ENCODE results near the gene MMP24OS.
A peak's percentile ranks its signal among the peaks of the same experiment; 100 is the strongest.
"Not testable (repeated sequence)": the region's sequence is repeated elsewhere in the genome, so short reads cannot be mapped to it uniquely, and the experiment has no call there.

MMP24OS gene

DNA sequence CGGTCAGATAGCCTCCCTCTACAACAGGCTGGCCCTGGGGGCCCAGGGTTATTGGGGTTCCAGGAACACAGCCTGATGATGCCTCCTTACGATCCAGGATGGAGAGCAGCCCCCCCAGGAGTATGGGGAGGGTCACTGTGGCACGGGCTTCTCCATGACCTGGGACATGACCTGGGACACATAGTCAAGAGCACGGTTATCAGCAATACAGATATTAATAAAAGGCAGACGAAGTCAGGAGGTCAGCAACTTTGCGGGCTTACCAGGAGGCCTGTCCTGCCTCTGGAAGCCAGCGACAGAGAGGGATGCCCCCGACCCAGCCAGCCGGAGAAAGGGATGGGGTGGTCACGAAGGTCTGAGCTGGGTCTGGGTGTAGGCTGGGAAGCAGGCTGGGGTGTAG, 795 bp downstream of the MMP24OS start:
- no peak for DNase-seq

DNA sequence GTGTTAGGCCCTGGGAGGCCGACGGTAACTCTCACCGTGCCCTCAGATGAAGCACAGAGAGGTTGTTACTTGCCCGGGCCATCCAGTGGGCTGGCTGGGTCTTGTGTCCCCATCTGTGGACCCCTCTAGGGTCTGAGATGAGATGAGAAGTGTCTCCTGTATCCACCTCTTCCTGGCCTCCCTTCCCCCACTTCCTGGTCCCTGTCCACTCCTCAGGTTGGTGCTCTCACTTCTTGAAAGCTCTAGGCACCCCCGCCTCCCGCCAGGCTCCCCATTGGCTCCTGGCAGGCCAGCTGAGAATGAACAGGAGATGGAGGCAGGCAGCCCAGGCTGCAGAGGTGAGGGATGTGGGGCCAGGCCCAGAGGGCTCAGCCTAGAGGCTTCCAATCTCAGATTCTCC, 1.5 kb downstream of the MMP24OS start:
- DNase-seq: no peak

DNA sequence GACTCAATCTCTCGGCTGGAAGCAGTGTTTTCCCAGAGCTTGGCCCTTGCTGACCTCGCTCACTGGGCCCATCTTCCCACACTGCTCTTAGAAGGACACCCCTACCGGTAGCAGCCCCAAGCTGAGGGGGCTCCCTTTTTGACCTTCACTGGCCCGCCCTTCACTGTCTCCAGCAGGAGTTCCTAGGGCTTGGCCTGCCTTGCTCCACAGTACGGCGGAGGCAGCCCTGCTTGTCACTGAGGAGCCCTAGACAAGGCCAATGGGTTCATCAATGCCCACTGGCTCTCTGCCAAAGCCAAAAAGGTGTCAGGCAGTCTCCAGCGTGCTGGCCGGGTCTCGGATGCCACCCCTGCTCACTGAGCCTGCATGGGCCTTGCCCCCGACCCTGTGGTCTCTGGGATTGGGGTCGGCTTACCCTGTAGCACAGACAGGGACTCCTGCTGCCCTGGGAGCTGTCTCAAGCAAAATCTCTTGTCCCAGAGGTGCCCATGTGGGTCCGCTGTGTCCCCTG, 2.1 kb downstream of the MMP24OS start:
- no peak for DNase-seq

DNA sequence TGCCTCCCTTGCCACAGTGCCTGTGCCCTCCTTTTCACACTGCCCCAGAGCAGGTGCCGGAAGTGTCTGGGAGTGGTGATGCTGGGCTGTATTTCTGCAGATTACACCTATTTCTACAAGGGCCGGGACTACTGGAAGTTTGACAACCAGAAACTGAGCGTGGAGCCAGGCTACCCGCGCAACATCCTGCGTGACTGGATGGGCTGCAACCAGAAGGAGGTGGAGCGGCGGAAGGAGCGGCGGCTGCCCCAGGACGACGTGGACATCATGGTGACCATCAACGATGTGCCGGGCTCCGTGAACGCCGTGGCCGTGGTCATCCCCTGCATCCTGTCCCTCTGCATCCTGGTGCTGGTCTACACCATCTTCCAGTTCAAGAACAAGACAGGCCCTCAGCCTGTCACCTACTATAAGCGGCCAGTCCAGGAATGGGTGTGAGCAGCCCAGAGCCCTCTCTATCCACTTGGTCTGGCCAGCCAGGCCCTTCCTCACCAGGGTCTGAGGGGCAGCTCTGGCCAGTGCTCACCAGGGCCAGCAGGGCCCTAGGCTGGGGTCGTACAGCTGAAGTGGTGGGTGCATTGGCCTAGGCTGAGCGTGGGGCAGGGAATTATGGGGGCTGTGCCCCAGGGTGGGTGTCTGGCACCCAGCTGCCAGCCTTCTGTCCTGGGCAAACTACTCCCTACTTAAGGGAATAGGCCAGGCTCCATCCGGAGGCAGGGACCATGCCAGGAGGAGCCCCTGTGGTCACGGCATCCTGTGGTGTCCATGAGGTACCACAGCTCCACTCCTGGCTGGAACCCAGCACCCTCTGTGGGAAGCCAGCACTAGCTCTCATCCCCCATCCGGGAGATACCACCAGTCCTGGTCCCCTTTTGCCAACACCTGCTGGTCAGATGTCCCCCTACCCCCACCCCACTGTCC, 3.5 kb downstream of the MMP24OS start:
- DNase-seq: no peak

DNA sequence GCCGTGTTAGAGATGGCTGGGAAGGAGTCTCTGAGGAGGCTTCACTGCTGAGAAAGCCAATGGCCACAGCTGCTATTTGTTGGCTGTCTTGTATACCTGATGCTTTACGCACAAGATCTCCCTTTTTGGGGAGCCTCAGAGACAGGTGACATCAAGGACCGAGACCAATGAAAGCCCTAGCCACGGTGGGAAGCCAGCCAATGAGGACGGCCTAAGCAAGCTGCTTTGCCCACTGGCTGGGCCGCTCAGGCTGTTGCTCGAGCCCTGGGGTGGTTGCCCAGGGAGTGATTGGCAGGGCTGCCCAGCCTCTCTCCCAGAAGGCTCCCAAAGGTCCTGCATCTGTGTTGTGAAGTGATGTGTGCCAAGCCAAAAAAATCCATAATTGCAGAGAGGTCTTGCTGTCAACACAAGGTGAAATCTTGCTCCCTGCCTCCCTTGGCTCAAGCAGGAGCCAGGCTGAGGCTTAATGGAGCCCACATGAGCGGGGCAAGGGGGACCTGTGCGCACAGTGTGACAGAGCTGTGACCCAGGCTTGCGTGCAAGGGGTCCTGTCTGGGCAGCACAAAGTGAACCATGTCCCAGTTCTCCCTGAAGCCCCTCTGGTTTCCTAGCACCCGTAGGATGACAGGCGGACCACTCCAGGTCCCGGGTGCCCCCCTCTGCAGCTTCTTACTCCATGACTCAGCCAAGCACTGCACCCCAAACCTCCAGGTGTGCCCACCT, 4.3 kb downstream of the MMP24OS start:
- no peak for DNase-seq

DNA sequence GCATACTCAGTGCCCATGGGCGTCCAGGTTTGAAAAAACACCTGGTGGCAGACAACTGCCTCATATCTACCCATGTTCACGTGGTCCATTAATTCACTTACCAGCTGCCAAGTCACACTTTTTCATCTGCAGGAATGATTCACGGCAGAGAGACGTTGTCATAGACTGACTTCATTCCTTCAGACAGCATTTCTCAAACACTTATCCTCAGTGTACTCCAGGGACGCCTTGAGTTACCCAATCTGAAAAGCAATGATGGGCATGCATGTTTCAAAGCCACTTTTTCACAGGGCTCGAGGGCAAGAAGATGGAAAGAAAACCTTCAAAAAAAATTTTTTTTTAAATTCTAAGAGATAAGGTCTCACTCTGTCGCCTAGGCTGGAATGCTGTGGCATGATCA, 6.0 kb downstream of the MMP24OS start:
- DNase-seq: no peak

DNA sequence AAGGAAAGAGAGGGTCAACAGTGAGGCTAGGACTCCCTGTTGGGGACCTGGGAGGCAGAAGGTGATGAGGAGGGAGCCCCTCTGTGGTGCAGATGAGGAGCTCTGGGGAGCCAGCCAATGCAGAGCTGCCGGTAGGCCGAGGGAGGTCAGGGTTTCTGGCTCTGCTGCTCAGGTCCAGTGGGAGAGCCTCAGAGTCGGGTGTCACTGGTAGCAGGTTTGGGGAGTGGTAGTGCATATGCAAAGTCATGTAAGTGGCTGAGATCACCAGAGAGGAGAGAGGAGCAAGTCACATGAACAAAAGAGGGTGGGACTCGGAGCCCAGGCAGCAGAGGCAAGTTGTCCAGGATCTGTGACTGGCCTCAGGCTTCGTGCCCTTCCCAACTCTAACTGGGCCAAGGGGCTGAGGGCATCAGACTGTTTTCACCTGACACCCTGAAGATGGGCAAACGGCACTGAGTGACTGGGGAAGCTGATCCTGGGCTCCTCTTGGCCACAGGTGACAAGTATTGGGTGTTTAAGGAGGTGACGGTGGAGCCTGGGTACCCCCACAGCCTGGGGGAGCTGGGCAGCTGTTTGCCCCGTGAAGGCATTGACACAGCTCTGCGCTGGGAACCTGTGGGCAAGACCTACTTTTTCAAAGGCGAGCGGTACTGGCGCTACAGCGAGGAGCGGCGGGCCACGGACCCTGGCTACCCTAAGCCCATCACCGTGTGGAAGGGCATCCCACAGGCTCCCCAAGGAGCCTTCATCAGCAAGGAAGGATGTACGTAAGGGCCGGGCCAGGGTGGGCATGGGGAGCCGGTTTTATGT, 6.6 kb downstream of the MMP24OS start:
- DNase-seq: no peak

DNA sequence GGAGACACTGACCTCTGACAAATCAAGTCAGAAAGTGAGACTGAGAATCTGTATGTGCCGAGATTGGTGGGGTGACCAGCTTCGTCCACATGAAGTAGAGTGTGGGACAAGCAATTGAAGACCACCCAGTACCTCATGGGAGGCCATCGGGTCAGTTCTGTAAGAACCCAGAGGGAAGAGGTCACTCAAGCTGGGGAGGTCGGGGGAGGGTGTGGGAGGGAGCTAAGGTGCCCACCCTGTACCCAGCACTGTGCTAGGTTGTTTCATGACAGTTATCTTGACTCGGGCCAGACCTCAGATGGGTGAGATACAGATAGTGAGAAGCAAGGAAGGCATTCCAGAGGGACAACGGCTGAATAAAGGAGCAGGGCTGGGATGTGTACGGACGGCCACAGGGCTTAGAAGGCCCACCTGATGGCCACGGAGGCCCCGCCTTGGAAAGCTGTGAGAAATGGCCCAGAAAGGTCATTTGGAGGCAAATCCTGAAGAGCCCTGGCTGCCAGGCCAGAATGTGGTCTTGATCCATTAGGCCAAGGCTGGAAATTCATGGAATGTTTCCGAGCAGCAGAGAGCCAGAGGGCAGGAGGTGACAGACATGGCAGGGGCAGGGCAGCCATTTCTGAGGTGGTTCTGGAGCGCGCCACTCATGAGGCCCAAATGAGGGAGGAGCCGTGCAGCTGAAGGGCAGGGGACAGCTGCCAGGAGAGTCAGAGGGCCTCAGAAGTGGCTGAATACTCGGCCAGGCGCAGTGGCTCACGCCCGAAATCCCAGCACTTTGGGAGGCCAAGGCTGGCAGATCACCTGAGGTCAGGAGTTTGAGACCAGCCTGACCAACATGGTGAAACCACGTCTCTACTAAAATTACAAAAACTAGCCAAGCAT, 7.7 kb downstream of the MMP24OS start:
- no peak for DNase-seq

DNA sequence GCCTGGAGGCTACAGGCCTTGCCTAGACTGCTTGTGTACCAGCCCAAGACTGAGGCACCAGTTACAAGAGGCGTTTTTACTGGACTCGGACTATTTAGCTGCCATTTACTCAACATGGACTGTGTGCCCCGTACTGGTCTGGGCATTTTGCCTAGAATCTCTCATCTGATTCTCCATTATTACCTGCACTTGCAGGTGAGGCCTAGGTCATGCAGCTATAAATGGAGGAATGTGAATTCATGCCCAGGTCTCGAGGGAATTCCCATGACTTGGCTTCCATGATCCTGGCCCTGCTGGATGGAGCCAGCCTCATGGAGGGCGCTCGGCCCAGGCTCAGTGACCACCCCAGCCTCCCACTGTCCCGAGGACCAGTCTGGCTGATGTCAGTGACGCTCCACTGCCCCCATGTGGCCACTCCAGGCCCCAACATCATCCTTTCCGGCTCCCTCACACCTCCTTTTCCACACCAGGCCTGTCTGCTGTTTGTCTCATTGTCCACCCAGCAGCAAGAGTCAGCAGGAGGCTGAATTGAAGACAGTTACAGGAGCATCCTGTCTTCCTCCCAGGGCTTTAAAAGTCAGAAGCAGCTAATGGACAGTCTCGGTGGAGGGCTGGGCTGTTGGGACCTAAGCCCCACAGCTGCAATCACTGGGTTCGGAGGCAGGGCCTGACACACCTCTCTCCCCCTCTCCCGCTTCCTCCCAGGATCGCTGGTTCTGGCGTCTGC, 8.7 kb downstream of the MMP24OS start:
- DNase-seq: peak; percentile 61

DNA sequence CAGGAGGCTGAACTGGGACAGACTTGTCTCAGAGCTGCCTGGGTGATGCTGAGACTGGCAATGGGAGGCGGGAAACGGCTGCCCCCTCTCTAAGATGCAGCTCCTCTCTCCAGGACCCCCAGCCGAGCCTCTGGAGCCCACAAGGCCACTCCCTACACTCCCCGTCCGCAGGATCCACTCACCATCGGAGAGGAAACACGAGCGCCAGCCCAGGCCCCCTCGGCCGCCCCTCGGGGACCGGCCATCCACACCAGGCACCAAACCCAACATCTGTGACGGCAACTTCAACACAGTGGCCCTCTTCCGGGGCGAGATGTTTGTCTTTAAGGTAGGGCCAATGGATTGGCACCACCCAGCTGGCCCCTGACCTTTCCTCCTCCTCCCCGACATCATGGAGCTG, 10.8 kb downstream of the MMP24OS start:
- DNase-seq: no peak

DNA sequence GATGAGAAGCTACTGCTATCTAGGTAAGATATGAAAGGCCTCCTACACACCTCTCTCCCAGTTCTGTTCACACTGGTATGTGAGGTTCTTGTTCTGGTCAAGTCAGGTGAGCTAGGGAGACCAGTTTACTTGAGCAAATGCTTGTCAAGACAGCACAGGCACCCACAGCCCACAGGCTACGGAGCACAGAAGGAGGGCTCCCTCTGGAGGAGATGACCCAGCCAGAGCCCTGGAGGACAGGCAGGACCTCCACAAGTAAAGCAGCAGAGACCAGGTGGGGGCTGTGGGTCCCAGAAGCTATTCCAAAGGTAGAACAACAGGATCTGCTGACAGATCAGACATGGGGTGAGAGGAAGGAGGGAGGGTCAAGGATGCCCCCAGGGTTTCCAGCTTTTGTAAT, 13.2 kb downstream of the MMP24OS start:
- DNase-seq: no peak

DNA sequence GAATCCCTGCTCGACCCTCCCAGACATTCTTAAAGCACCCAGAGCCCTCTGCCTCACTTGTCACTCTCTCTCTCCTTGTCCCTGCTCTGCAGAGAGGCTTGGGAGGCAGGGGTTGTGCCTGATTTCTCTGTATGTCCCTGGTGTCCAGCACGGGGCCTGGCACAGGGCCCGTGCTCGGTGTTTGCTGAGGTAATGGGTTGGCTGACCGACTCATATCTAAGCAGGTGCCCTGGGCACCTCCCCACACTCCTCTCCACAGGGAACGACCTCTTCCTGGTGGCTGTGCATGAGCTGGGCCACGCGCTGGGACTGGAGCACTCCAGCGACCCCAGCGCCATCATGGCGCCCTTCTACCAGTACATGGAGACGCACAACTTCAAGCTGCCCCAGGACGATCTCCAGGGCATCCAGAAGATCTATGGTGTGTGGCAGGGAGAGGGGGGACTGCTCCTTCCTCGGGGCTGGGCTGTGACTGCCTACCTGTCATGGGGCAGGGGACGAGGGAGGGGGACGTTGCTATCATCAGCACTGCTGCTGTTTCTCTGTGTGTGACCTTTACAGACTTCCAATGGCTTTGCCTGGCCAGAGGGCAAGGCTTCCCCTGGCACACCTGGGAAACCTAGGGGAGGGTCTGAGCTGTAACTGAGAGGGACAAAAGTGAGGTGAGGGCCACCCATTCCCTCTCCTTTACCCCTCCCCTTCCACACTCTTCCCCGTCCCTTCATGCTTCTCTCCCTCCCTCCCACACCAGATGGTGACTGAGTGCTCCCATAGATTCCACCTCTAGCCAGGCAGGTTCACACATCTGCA, 14.2 kb downstream of the MMP24OS start:
- peak; percentile 61 for DNase-seq

DNA sequence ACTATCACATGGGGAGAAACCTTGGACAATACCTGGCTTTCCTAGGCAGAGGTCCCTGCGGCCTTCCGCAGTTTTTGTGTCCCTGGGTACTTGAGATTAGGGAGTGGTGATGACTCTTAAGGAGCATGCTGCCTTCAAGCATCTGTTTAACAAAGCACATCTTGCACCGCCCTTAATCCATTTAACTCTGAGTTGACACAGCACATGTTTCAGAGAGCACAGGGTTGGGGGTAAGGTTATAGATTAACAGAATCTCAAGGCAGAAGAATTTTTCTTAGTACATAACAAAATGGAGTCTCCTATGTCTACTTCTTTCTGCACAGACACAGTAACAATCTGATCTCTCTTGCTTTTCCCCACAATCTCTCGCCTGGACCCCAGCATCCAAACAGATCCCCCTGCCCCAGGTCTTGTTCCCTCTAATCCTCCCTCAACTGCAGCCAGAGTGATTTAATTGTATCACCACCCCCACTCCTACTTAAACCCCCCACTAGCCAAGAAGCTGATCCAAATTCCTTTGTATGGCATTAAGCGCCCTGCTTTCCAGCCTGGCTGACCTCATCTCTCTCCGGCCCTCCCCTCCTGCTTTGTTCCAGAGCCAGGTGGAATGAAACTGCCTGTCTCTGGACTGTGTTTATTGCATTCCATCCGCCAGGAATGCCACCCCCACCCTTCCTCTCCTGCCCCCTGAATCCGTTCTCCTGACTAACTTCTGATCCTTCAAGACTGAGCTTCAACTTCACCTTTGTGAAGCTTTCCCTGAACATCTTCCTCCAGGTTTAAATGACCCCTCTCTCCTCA, 15.0 kb downstream of the MMP24OS start:
- peak; percentile 72 for DNase-seq

DNA sequence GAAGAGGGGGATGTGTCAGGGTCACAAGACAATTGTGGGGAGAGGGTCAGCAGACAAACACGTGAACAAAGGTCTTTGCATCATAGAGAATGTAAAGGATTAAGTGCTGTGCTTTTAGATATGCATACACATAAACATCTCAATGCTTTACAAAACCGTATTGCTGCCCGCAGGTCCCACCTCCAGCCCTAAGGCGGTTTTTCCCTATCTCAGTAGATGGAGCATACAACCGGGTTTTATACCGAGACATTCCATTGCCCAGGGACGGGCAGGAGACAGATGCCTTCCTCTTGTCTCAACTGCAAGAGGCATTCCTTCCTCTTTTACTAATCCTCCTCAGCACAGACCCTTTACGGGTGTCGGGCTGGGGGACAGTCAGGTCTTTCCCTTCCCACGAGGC, 15.6 kb downstream of the MMP24OS start:
- not testable (repeated sequence) for DNase-seq

DNA sequence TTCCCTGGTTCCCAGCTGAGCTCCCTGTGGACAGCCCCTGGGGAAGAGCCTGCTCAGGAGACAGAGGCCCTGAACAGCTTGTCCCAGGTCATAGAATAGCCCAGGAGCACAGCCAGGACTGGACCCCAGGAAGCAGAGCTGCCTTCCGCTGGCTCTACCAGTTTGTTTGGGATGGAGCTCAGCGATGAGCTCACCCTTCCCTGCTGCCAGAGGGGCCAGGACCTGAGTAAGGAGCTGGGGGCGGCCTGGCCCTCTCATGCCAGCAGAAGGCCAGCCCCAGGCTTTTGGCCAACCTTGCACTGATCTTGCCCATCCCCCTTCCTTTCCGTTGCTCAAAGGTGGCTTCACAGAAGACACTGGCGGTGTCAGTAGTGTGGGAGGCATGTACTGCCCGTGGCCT, 17.5 kb downstream of the MMP24OS start:
- no peak for DNase-seq

DNA sequence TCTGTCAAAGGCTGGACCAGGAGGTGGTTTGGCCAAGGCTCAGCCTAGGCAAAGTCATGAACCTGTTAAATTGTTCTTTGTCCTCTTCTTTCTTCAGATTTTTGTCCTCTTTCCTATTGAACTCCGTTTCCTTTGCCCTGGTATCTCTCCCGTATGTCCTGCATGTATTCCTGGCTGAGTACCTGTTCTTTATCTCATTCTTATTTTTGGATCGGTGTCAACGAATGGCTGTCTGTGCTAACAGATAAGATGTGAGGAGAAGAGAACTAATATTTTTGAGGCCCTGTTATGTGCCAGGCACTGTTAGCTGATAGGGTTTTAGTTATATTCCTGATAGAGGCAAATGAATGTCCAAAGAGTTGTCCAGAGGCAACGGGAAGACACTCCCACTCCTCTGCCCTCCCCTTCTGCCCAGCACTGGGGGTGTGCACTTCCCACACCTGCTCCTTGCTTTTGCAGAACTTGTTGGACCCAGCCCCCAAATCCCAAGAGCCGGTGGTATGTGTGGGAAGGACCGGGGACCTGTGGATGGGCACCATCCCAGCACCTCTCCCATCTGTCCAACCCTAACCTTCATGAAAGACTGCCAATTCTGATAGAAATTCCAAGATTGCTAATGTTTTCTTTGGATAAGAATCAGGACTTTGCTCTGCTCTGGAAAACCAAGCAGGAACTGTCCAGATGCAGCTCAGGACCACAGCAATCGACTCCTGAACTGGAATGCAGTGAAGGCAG, 20.6 kb downstream of the MMP24OS start:
- DNase-seq: no peak

DNA sequence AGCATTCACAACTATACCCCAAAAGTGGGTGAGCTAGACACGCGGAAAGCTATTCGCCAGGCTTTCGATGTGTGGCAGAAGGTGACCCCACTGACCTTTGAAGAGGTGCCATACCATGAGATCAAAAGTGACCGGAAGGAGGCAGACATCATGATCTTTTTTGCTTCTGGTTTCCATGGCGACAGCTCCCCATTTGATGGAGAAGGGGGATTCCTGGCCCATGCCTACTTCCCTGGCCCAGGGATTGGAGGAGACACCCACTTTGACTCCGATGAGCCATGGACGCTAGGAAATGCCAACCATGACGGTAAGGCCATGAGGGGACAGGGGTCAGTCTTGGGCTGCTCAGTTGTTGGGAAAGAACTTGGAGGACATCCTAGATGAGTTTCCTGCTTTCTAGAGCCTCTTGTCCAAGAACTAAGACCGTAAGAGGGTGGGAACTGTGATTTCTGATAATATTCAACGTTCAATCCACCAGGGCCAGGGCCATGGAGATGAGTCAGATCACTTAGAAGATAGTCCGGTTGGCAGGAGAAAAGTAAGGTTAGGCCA, 23.4 kb downstream of the MMP24OS start:
- DNase-seq: no peak

DNA sequence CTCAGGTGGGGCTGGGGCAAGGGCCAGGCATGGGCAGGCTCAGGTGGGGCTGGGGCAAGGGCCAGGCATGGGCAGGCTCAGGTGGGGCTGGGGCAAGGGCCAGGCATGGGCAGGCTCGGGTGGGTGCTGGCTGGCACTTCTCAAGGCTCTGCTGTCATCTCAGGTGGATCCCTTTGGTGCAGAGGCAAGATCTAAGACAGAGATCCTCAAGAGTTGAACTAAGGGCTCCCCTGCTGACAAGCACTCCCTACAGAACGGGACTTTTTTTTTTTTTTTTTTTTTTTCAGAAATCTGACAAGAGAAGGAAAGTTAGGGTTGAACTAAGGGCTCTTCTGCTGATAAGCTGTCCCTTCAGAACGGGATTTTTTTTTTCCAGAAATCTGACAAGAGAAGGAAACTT, 24.9 kb downstream of the MMP24OS start:
- no peak for DNase-seq

Measured in right kidney (tissue), 1 donor.